Astrocyte of the cerebellum (primary cell): Measurements from ENCODE around the gene ARHGEF11.

ENCODE experiments used
- DNase-seq: peaks from one replicate; pipeline ENCODE4 v3.0.0-alpha.2; 2011; ENCODE audit warnings: low read depth
- H3K4me3 ChIP-seq: 2 replicates; pipeline ENCODE4 v1.5.1; 2011; ENCODE audit warnings: mild to moderate bottlenecking, low read depth, low read length, moderate library complexity
- in situ Hi-C: cut with HindIII; loops from 2 replicates; pipeline ENCODE4 v1.10.0; 2017; ENCODE audit warnings: low sequenced_read_pairs
- TF ChIP-seq, protein P1 (sequence below): IDR thresholded peaks from 2 replicates; pipeline ENCODE4 v1.5.1; 2012; ENCODE audit warnings: low read length, low read depth, moderate library complexity, mild to moderate bottlenecking; ENCODE audit errors: missing control alignments

ARHGEF11 gene, protein sequence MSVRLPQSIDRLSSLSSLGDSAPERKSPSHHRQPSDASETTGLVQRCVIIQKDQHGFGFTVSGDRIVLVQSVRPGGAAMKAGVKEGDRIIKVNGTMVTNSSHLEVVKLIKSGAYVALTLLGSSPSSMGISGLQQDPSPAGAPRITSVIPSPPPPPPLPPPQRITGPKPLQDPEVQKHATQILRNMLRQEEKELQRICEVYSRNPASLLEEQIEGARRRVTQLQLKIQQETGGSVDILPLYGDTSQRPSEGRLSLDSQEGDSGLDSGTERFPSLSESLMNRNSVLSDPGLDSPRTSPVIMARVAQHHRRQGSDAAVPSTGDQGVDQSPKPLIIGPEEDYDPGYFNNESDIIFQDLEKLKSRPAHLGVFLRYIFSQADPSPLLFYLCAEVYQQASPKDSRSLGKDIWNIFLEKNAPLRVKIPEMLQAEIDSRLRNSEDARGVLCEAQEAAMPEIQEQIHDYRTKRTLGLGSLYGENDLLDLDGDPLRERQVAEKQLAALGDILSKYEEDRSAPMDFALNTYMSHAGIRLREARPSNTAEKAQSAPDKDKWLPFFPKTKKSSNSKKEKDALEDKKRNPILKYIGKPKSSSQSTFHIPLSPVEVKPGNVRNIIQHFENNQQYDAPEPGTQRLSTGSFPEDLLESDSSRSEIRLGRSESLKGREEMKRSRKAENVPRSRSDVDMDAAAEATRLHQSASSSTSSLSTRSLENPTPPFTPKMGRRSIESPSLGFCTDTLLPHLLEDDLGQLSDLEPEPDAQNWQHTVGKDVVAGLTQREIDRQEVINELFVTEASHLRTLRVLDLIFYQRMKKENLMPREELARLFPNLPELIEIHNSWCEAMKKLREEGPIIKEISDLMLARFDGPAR (N-terminal part only)

DNA sequence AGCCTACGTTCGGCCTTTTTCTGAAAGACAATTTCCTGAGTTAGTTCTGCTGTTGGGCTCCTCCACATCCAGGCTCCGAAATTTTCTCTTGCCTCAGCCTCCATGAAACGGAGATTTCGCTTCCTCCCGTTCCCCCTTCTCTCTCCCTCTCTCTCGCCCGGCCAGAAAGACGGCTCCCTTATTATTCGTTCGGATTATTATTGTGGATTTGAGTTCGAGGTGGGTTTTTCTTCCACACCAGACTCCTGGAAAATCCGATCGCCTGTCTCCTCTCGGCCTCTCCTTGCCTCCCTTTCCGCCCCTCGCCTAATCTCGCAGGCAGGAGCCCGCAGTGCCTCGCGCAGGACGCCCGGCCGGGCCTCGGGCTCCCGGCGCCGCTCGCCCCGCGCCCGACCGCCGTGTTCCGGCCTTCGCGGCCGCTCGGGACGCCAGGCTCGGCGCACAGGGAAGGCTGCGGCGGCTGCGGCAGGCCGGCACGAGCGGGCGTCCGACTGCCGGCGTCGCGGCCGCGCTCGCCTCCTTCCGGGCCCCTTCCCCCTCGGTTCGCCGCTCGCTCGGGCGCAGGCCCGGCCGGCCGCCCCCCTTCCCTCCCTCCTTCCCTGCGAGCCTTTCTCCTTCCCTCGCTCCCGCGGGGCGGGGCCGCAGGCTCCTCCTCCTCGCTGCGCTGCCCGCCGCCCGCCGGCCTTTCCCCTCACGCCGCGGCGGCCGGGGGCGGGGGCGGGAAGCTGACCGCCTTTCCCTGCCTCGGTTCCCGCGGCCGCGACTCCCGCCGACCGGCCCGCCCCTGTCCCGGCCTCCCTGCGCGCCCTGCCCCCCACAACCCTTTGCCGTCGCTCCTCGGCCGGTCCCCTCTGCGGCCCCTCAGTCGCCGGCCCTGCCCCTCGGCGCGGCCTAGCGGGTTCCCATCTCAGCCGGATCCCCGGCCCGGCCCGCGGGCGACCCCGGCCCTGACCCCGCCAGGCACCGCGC lies at the start of gene ARHGEF11:
Gene ARHGEF11, minus strand, starts transcription at position 493 of the 969 bp plus-strand sequence. CDS start 1,412 bp downstream, outside the sequence.
- H3K4me3 ChIP-seq = peak within 1 kb of the TSS; percentile 58
- peak; percentile 67 for DNase-seq
- in situ Hi-C loops = no loop called here
- TF ChIP-seq, protein P1, sequence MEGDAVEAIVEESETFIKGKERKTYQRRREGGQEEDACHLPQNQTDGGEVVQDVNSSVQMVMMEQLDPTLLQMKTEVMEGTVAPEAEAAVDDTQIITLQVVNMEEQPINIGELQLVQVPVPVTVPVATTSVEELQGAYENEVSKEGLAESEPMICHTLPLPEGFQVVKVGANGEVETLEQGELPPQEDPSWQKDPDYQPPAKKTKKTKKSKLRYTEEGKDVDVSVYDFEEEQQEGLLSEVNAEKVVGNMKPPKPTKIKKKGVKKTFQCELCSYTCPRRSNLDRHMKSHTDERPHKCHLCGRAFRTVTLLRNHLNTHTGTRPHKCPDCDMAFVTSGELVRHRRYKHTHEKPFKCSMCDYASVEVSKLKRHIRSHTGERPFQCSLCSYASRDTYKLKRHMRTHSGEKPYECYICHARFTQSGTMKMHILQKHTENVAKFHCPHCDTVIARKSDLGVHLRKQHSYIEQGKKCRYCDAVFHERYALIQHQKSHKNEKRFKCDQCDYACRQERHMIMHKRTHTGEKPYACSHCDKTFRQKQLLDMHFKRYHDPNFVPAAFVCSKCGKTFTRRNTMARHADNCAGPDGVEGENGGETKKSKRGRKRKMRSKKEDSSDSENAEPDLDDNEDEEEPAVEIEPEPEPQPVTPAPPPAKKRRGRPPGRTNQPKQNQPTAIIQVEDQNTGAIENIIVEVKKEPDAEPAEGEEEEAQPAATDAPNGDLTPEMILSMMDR = no peak

DNA sequence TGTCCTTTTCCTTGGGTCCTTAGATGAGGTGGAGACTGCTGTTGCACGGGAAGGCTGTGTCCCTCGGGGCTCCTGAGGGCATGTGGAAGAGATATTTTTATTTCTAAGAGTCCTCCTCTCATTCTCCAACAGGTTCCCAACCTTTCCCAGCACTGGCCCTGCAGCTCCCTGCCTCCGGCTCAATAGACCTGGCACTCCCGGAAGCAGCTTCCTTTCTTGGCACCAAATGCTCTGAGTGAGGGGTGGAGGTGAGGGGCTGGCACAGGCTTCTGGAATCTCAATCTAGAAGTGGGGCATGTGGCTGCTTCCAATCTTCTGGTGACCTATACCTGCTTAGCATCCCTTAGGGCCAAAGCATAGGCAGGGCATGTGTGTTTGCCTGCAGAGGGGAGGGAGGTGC lies 49.5 kb upstream of the ARHGEF11 start:
- in situ Hi-C loops = no loop called here
- H3K4me3 ChIP-seq = no peak overlapping the region
- DNase-seq = no peak
- TF ChIP-seq, protein P1 = no peak

DNA sequence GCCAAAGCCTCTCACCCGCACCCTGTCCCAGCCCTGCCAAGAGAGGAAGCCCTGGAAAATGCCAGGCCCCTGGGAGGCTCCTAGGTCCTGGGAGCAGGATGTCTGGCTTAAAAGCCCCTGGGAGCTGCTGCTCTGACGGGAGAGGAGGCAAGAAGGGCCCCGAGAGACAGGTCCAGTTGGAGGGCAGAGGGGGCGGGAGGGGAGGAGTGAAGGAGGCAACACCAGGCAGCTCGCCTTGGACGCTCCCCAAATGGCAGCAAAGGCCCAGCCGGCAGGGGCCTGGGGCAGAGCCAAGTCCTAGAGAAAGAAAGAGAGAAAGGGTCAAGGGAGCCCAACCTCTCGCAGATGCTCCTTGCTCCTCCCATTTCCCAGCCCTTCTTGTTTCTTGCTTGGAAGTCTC lies 47.3 kb upstream of the ARHGEF11 start:
- DNase-seq = no peak
- TF ChIP-seq, protein P1 = no peak
- in situ Hi-C loops = no loop called here
- H3K4me3 ChIP-seq = no peak overlapping the region

- DNase-seq = no peak
- no peak overlapping the region for H3K4me3 ChIP-seq
- TF ChIP-seq, protein P1 = no peak
- in situ Hi-C loops = no loop called here
These were observed 46.2 kb upstream of the ARHGEF11 start for GRCh38 chr1:157091668-157092273.

- in situ Hi-C loops = no loop called here
- DNase-seq = no peak
- TF ChIP-seq, protein P1 = no peak
- H3K4me3 ChIP-seq = no peak overlapping the region
These were observed 45.6 kb upstream of the ARHGEF11 start for GRCh38 chr1:157091186-157091585.
